K562 (cell line): ENCODE results near the gene ANKRD16. TPM values are rescaled to one million over a fixed set of nuclear protein-coding genes. Genes with fewer than 3 reads are reported as not detected.

Experiments used
- CLOCK ChIP-seq: fragments of 250-450 bp; sonication (Bioruptor Pico); IDR thresholded peaks from 2 replicates; pipeline ENCODE4 v1.4.0; 2020; ENCODE audit warnings: mild to moderate bottlenecking, moderate library complexity, borderline replicate concordance
- CREB1 ChIP-seq, 2 experiments: sonication (generic) in 1 of 2; formaldehyde crosslinking in 1 of 2; IDR thresholded peaks; 2 replicates each; pipeline versions ENCODE4 v1.6.1 to v1.8.0; 2012 to 2022; ENCODE audit warnings: inconsistent platforms in 1 of 2, mild to moderate bottlenecking in 1 of 2, missing genetic modification reagents in 1 of 2, moderate library complexity in 1 of 2
- ETV5 ChIP-seq: sonication (generic); formaldehyde crosslinking; IDR thresholded peaks from 2 replicates; pipeline ENCODE4 v1.4.0; 2020; ENCODE audit warnings: low read depth, mild to moderate bottlenecking, missing genetic modification reagents
- JUNB ChIP-seq: fragments of 450-650 bp; formaldehyde crosslinking; conservative IDR thresholded peaks from 2 replicates; pipeline ENCODE4 v1.4.0; 2020; ENCODE audit warnings: mild to moderate bottlenecking
- PREB ChIP-seq: sonication (generic); formaldehyde crosslinking; IDR thresholded peaks from 2 replicates; pipeline ENCODE4 v1.8.1; 2023; ENCODE audit warnings: mild to moderate bottlenecking, missing genetic modification reagents
- RAD51 ChIP-seq: fragments of 450-650 bp; IDR thresholded peaks from 2 replicates; pipeline ENCODE4 v1.7.1; 2016; ENCODE audit warnings: low read depth, mild to moderate bottlenecking, borderline replicate concordance
- SAFB ChIP-seq: fragments of 200-400 bp; formaldehyde crosslinking; IDR thresholded peaks from 2 replicates; pipeline ENCODE4 v1.6.1; 2017; ENCODE audit warnings: low read depth, low read length, borderline replicate concordance
- SREBF2 ChIP-seq: sonication (generic); formaldehyde crosslinking; IDR thresholded peaks from 2 replicates; pipeline ENCODE4 v1.4.0; 2020; ENCODE audit warnings: mild to moderate bottlenecking, missing genetic modification reagents
- SRSF7 ChIP-seq: fragments of 200-400 bp; formaldehyde crosslinking; optimal IDR thresholded peaks from 2 replicates; pipeline ENCODE3; 2017; ENCODE audit warnings: mild to moderate bottlenecking, low read depth, low read length
- TBP ChIP-seq: optimal IDR thresholded peaks from 2 replicates; pipeline ENCODE3; 2011; ENCODE audit warnings: low read depth, low read length, improper control_type of control experiment
- TEAD2 ChIP-seq: fragments of 450-650 bp; IDR thresholded peaks from 2 replicates; pipeline ENCODE4 v1.6.1; 2016; ENCODE audit warnings: missing genetic modification characterization, control low read depth, missing compliant biosample characterization
- USF2 ChIP-seq: sonication (generic); formaldehyde crosslinking; IDR thresholded peaks from 2 replicates; pipeline ENCODE4 v1.5.0; 2020; ENCODE audit warnings: missing genetic modification reagents
- ZBTB7A ChIP-seq: IDR thresholded peaks from 2 replicates; pipeline ENCODE4 v1.6.1; 2011; ENCODE audit warnings: low read depth, mild to moderate bottlenecking, low read length, moderate library complexity, borderline replicate concordance; ENCODE audit not compliant: control insufficient read depth
- ZNF586 ChIP-seq: fragments of 450-650 bp; formaldehyde crosslinking; conservative IDR thresholded peaks from 2 replicates; pipeline ENCODE4 v1.4.0; 2020; ENCODE audit warnings: mild to moderate bottlenecking, moderate library complexity
- ZNF668 ChIP-seq: fragments of 250-450 bp; sonication (Bioruptor Pico); IDR thresholded peaks from 2 replicates; pipeline ENCODE4 v1.8.0; 2022; ENCODE audit warnings: mild to moderate bottlenecking, inconsistent platforms
- polyA plus RNA-seq, 8 experiments: library from polyadenylated mRNA; depleted of rRNA in 4 of 8; stranded (reverse) in 5 of 8; unstranded in 3 of 8; fragments of >200 nt; fragmentation: Nextera tagmentation in 2 of 8; fragmentation: Illumina TruSeq in 1 of 8; extraction: Ambion mirVana in 2 of 8; extraction: Trizol in 1 of 8; gene quantifications; 2 replicates each; pipeline versions ENCODE4 v1.2.1 to v1.2.3, GENCODE V29; 2011 to 2014; ENCODE audit warnings: inconsistent platforms in 1 of 8, missing spikeins in 1 of 8
- total RNA-seq, 7 experiments: library from RNA; depleted of rRNA in 6 of 7; stranded (reverse); fragments of >200 nt in 6 of 7; fragmentation: Illumina TruSeq in 2 of 7; extraction: Trizol in 2 of 7; gene quantifications; 2 replicates each; pipeline versions ENCODE4 v1.2.1 to v1.2.3, GENCODE V29; 2011 to 2021; ENCODE audit warnings: low replicate concordance in 1 of 7
- TF ChIP-seq, protein P1 (sequence below): fragments of 450-650 bp; formaldehyde crosslinking; IDR thresholded peaks from 2 replicates; pipeline ENCODE4 v1.4.0; 2020; ENCODE audit warnings: mild to moderate bottlenecking
- TF ChIP-seq, protein P2 (sequence below): fragments of 250-450 bp; sonication (Bioruptor Pico); IDR thresholded peaks from 2 replicates; pipeline ENCODE4 v1.5.1; 2021; ENCODE audit warnings: mild to moderate bottlenecking

Gene ANKRD16
- total and polyA plus RNA-seq, 9 of the 15 experiments (the other 6 are each of a cell fraction or from before 2014, with no cell fraction given) = 1.5 to 16.0 (median 9.5) TPM

GRCh38 chr10:5812283-5813090 lies 77.2 kb downstream of the ANKRD16 start (continued):
- no peak for TF ChIP-seq TEAD2 (tag)
- TF ChIP-seq CREB1 (IDR thresholded peaks at IDR 0.05) = no peak
- no peak for TF ChIP-seq CREB1 (CRISPR knock-in tag; IDR thresholded peaks at IDR 0.05)
- TF ChIP-seq SRSF7 = peak; percentile 61
- TF ChIP-seq PREB (CRISPR knock-in tag) = no peak
- TF ChIP-seq SAFB = no peak
- TF ChIP-seq USF2 (CRISPR knock-in tag) = no peak
- no peak for TF ChIP-seq ZNF586 (CRISPR knock-in tag)
- TF ChIP-seq TBP = no peak
- TF ChIP-seq ZNF668 = no peak
- no peak for TF ChIP-seq JUNB (CRISPR knock-in tag)
- no peak for TF ChIP-seq SREBF2 (CRISPR knock-in tag)
- TF ChIP-seq, protein P1, sequence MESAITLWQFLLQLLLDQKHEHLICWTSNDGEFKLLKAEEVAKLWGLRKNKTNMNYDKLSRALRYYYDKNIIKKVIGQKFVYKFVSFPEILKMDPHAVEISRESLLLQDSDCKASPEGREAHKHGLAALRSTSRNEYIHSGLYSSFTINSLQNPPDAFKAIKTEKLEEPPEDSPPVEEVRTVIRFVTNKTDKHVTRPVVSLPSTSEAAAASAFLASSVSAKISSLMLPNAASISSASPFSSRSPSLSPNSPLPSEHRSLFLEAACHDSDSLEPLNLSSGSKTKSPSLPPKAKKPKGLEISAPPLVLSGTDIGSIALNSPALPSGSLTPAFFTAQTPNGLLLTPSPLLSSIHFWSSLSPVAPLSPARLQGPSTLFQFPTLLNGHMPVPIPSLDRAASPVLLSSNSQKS (CRISPR knock-in tag) = no peak
- TF ChIP-seq, protein P2, sequence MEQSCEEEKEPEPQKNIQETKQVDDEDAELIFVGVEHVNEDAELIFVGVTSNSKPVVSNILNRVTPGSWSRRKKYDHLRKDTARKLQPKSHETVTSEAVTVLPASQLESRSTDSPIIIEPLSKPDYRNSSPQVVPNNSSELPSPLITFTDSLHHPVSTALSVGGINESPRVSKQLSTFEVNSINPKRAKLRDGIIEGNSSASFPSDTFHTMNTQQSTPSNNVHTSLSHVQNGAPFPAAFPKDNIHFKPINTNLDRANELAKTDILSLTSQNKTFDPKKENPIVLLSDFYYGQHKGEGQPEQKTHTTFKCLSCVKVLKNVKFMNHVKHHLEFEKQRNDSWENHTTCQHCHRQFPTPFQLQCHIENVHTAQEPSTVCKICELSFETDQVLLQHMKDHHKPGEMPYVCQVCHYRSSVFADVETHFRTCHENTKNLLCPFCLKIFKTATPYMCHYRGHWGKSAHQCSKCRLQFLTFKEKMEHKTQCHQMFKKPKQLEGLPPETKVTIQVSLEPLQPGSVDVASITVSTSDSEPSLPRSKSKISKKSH (CRISPR knock-in tag) = no peak
- TF ChIP-seq RAD51 = no peak
- TF ChIP-seq ETV5 (CRISPR knock-in tag) = 0 out of 2 replicates have a peak, but pooled peaks have one; percentile 49
- TF ChIP-seq CLOCK (CRISPR knock-in tag) = no peak
- peak; percentile 24; the same call in 1 of the 2 replicates for TF ChIP-seq ZBTB7A
